GM19463 (cell line): Measurements from ENCODE around the gene SERP2.

Experiments
- ATAC-seq: cut with Tn5 transposase; IDR thresholded peaks from one replicate; pipeline ENCODE4 v1.9.1; 2021; ENCODE audit warnings: mild to moderate bottlenecking, moderate library complexity; ENCODE audit not compliant: unreplicated experiment

The SERP2 gene

DNA sequence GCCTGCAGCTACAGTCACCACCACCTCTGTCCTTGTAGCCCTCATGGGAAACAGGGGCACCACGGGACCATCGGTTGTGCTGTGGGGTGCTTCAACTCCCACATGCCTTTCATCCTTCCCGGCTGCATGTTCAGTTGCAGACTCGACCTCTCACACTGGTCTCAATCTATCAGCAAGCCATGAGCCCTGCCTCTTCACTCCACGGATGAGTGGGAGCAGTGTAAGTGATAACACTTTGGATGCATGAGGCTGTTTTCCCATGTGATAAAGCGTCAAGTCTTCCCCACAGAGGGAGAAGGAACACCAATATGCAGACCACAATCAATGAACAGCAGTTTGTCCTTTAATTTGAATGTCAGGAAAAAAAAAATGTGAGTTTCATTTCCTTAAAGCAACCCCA is 12.2 kb downstream of the SERP2 start:
- ATAC-seq, result no peak

DNA sequence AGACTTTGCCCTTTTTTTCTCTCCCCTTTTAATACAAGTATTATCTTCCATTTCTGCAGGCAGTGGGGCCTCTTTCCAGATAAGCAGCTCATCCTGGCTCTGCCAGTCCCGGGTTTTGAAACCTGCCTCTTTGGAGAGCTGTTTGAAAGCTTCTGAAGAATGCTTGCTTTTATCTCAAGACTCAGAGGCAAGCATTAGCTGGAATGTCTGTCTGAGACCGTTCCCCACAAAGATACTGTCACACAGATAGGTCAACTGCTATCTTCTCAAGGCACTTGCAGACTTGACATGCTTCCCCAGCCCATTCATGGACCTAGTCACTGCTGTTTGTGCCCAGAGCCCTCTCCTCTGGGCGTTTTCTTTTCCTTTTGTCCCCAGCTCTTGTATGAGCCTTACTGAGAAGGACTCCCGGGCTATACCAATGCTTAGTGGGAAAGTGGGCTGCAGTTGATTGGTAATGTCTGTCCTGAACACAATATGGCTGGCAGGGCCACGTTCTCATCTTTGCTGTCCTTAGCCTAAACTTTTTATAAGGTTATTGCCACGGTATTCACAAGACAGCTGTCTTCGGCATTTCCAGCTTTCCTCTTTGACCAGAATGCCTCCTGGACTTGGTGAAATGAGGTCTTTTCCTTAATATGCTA is 13.4 kb downstream of the SERP2 start:
- ATAC-seq, result no peak

DNA sequence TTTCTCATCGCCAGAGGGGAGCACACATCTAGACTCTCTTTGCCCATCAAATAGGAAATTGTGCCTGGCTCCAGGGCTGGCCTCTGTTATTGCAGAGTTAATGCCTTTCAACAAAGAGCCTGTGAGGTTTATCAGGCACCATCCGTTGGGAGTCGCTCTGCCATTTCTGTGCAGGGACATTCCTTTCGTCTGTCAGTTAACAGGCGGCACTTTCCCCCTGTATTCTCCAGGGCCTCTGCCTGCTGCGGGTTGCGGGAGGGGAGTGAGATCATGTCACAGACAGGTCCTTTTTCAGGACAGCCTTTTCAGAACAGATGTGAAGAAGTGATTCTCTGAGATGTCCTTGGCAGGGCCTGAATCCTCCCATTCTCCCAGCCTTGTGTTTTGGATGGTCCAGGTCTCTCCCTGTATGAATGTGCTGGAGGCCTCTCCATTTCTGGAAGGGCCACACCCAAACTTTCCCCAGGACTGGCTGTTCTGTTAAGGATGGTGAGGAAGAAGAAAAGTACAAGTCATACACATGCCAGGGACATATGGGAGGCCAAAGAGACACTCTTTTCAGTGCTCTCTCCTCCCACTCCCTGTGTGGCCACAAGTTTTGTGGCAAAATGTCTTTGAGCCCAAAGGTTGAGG is 14.9 kb downstream of the SERP2 start:
- no peak for ATAC-seq

DNA sequence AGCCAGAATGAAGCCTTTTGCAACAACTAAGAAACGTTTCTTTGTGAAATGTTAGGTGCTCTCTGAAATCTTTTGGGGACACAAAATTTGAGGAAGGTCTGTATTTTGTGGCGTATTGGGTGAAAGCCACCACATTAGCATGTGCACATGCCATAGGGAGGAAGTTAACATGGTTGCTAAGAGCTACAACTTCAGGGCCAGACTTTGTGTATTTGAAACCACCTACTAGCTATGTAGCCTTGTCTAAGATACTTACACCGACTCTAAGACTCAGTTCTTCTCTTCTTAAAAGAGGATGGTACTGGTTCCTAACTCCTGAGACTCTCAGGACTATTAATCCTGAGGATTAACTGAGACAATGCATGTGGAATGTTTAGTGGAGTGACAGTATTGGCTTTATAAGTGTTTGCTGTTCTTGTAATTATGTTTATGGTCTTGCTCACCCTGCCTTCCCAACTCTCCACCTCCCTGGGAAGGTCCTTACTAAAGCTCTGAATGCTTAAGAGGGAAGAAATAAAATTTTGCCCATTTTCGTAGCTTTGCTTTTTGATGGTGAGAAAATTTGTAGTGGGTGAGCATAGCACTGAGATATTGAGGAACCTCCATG is 15.5 kb downstream of the SERP2 start:
- no peak for ATAC-seq

DNA sequence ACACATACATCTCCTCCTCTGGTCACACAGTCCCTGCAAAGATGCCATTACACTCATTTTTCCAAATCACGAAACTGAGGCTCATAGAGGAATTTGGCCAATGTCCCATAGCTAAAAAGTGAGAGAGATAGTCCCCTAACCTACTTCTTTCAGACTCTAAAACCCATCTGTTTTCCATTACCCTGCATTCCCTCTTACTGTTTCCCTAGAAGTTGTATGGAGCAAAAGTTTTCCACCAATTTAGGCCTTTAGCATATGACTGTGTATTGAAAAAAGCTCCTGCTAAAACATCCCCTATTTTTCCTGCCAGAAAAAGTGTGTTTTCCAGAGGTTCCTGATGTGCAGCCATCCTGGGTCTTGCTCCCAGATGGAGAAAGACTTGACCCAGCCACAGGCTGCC is 16.3 kb downstream of the SERP2 start:
- ATAC-seq, result no peak

DNA sequence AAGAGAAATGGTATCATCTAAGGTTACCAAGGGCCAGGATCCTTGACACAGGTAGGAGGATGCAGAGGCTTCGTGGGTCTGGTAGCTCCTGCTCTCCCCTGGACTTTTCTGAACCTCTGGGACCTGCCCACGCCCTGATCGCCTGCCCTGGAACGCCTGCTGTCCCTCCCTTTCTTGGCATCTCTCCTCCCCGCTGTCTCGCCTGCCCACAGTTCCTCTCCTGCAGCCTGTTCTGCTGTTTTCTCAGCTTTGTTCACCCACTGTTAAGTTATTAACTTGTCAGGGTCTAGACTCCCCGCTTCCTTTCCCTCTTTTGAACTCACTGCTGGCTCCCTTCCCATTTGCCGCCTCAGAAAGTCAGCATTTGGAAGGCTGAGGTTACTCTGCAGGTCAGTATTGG is 19.8 kb downstream of the SERP2 start:
- ATAC-seq, result no peak

DNA sequence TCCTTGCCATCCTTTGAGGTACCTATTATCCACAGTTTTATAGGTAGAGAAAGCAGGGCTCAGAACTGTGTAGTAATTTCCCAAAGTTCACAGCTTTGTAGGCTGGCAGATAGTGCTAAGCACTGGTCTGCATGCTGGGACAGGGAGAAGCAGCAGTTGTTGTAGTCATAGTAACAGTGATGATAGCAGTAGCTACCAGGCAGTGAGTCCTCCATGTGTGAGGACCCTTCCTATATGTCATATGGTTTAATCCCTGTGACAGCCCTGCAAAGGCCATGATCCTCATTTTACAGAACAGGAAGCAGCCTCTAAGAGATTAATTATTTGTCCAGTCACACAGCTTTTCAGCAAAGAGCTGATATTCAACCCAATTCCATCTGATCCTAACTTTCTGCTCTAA is 21.0 kb downstream of the SERP2 start:
- ATAC-seq, result no peak

DNA sequence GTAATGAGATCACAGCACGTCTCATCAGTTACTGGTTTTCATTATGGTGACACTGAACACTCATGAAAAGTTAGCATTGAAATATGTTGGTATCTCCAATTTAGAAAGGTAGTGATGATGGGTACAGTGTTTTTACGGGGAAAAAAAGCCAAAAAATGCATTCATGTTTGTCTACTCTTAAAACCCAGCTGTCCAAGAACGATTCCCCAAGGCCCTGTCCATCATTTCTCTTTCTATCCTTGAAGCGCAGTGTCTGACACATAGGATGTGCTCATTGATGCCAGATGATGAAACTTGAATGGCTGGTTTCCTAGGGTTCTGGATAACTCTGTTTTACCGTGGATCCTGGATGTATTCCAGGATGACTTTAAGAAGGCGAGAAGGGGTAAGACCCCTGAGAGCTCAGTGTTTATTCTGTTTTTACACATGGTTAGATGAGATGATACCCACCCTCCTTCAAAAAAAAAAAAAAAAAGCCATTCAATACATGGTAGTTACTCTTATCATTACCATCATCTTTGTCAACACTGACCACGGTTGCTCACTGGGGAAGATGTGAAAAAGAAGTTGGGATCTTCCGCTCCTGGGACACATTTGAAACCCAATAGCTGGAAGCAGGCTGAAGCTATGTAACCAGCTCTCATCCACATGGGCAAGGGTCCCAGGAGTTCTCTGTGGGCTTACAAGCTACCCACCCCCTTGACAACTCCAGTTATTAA is 22.5 kb downstream of the SERP2 start:
- no peak for ATAC-seq

DNA sequence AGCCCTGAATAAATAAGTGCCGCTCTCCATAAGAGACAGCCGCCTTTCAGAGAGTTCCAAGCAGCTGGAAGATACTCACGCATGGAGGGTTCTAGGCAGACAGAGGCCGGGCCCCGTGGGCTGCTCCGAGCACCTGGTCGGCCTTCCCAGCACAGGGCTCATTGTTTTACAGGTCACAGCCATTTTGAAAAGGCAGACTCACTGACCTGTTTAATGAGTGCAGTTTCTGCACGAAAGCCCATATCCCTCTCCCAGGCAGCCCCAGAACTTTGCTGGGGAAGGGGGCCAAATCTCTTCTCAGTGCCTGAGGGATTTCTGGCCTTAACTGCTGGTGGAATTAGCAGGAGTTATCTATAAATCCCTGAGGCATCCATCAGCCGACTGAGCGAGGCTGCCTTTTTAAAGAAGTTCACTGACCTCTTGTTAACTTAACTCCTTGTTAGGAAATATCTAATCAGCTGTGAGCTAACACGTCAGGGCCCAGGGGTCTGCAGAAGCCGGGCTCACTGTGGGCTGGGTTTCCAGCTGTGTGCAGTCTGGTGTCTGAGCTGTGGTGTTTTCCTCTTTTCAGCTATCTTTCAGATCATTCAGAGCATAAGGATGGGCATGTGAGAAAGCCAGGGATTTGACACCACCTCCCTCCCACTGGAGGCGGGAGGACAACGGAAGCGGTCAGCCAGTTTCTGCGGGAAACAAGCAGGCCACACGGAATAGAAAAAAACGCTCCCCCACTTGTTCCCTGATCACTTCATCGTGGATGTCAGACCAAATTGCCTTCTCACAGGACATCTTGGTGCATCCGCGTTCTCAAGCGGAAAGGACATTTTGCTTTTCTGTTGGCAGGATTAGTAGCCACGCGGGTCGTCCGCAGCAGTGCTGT is 23.3 kb downstream of the SERP2 start:
- ATAC-seq, result no peak

DNA sequence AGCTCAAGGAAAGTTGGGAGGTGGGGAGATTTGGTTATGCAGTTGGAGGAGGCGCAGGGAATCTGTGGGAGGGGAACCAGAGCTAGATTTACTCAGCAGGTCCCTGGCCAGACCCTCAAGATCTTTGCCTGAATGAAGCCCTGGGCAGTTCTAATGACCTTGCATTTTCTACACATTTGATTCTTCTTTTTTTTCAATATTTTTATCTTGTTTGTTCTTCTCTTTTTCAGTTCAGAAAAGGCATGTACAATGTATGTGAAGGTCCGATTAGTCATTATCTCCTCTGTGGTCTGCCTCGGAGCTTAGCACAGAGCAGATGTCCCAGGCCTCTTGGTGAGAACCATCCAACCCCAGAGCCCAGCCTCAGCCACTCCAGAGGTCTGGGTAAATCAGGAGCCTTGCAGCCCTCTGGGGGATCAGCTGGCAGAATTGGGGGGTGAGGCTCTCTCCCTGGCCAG is 24.2 kb downstream of the SERP2 start:
- no peak for ATAC-seq

DNA sequence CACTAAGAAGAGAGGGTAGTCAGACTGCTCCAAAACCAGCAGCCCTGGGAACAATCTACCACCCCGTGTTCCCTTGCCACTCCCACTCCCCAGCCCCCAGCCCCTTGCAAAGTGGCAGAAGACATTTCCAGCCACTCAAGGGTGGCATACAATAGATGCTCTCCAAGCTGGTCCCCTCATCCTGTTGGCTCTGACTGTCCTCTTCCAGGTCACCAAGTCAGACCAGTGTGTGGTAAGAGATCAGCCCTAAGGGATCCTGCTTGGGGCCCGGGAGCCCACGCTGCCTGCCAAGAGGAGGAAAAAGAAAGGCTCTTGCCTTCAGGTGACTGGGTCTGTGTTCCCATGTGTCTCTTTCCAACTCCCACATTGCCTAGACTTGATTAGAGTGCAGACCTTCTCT is 25.0 kb downstream of the SERP2 start:
- ATAC-seq, result no peak

DNA sequence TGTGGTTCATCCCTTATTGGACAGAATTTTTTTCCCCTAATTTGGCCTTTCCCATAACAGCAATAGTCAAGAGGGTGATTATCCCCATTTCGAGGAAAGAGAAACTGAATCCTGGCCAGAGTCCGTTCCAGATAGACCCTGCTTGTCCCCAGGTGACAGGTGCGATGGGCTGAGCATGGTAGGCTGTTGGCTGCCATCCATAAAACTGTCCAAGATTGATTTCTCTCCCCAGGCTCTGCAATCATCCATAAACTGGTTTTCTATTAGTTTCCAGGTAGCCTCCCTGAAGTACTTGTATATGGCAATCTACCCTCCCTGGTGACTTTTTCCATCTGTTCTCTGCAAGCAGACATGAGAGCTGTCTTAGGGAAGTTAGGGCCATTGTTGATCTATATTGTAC is 25.4 kb downstream of the SERP2 start:
- no peak for ATAC-seq

DNA sequence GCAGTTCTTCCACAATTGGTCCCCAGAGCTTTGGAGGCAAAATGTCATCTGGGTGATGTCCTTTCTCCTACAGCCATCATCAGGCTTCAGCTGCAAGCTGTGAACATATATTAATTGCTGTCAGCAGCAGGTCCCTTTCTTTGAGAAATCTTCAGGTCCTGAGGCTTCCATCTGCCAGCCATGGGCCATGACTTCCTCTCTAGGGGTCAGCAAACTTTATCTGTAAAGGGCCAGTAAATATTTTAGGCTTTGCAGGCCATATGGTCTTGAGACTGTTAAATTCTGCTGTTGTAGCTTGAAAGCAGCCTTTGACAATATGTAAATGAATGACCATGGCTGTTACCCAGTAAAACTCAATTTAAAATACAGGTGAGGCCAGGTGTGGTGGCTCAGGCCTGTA is 27.1 kb downstream of the SERP2 start:
- ATAC-seq, result no peak

DNA sequence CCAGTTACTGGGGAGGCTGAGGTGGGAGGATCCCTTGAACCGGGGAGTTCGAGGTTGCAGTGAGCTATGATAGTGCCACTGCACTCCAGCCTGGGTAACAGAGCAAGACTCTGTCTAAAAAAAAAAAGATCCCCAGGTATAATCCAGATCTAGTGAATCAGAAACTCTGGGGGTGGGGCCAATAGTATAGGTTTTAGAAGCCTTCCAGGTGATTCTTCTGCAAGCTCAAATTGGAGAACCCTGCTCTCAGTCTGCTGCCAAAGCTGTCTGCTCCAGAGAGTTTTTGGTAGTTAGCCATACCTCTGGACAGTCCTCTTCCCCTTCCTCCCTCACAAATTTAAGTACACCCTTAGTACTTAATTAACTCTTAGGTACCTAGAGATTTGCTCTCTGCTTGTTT is 28.0 kb downstream of the SERP2 start:
- no peak for ATAC-seq

DNA sequence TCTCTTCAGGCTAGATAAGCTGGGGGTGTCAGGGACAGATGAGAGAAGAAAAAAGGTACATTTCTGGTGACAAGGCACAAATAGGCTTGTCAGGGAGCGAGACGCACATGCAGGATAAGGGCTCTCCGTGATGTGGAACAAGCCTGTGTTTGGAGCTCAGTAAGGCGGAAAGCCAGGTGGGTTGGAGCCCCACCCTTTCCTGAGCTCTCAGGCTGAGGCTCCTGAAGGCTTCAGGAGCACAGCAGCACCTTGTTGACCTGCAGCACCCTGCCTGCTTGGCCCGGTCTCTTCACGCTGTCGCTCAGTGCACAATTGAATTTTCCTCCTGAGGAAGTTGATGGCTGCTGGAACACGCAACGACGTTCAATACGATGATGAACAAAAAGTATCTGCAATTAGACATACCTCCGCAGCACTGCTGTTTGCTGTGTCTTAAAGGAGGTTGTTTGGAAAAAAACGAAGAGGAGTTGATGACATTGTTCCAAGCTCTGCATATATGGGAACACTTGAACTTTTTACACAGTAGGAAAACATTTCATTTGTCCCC is 29.3 kb downstream of the SERP2 start:
- ATAC-seq, result no peak

DNA sequence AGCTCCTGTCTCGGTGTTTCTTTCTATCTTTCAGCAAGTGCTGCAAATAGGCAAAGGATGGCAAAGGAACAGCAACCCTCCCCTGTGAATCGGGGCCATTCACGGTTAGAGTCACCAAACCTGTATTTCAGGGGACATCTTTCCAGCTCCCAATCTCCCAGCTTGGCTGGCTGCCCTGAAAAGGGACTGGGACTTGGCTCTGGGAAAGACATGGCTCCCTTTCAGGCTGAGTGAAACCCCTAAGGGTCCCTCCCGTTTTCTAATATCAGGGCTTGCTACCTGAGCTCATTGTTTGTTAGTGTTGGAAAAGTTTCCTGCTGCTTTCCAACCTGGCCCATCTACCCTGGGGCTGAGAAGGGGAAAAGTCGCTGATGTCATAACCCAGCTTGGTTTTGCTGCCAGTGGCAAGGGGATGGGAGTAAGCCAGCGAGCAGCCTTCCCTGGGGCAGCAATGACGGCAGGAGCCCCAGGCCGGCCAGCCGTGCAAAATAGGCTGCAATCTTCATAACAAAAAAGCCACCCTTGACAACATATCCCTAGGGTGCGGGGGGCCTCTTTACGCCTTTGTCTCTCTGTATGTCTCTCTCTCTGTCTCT is 29.9 kb downstream of the SERP2 start:
- no peak for ATAC-seq

DNA sequence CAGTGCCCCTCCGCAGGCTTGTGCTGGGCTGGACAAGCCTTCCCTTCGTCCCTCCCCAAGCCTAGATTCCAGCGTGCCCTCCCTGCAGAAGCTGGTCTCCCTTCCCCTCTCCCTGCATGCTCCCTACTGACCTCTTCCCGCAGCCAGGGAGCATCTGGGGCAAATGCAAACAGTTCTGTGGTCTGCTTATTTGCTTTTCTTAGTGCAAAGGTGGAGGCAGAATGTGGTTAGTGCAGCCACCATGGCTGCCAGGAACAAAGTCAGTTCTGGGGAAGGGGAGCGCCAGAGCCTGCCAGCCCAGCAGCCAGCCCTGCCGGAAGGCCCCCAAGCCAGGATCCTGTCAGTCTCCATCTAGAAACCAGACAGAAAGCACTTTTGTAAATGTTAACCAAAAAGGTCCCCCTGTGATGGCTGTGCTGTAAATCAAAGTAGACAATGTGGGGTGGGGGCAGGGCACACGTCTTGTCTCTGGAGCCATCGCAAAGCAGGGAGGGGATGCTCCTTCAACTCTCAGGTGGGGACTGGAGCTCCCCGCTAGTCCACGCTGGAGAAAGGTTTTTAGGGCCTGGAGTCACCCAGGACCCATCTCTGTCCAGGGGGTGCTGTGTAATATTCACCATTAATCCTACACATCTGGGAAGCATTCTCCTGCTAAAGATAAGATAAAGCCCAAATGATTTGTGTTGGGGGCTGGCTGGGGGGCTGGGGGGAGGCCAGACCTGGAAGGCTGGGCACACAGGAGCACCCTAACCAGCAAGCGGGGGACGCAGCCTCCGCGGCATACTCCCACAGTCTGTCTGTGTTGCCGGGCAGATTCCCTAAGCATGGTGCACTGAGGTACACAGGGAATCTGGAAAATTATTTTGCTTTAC is 30.9 kb downstream of the SERP2 start:
- ATAC-seq, result no peak

DNA sequence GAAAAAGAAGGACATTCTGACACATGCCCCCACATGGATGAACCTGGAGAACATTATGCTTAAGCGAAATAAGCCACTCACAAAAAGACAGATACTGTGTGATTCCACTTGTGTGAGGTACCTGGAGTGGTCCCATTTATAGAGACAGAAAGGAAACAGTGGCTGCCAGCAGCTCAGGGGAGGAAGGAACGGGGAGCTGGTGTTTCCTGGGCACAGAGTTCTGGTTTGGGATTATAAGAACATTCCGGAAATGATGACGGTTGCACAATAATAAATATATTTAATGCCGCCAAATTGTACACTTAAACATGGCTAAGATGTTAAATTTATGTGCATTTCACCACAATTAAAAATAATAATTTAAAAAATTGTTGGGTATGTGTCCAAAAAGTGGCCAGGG is 33.0 kb downstream of the SERP2 start:
- ATAC-seq, result no peak

DNA sequence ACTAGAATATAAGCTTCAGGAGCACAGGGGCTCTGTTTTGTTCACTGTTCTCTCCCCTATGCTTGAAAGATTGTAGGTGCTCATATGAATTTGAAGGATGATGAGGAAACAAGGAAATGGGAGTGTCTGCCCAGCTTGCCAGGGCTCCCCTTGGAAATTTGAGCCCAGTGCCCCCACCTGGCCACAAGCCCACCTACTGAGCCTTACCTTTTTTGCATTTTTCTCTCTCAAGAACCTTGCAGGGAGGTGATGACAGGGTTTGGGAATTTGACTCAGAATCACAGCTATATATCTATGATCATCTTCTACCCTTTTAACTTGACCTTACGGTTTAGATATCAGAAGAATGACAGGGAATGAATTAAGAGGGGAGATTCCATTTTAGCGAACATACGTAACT is 33.8 kb downstream of the SERP2 start:
- ATAC-seq, result no peak
